EL (cell line): Measurements from ENCODE around the gene CHGA.

Source experiments
- DNase-seq: peaks from one replicate; pipeline ENCODE4 v3.0.0-alpha.2; 2016

Gene CHGA

GRCh38 chr14:92945959-92946846, 23.3 kb downstream of the CHGA start:
- DNase-seq, result peak; percentile 78

GRCh38 chr14:92946847-92947545, 24.0 kb downstream of the CHGA start:
- no peak for DNase-seq

- no peak for DNase-seq
Measured at GRCh38 chr14:92948647-92949046, 25.7 kb downstream of the CHGA start.

- no peak for DNase-seq
Measured at GRCh38 chr14:92949496-92950192, 26.7 kb downstream of the CHGA start.

GRCh38 chr14:92950193-92950540, 27.2 kb downstream of the CHGA start:
- no peak for DNase-seq

- no peak for DNase-seq
Measured at GRCh38 chr14:92950773-92951172, 27.8 kb downstream of the CHGA start.

- no peak for DNase-seq
Measured at GRCh38 chr14:92951261-92951660, 28.3 kb downstream of the CHGA start.

- DNase-seq, result peak; percentile 68
Measured at GRCh38 chr14:92951912-92952471, 29.0 kb downstream of the CHGA start.

- DNase-seq, result no peak
Measured at GRCh38 chr14:92952481-92953298, 29.7 kb downstream of the CHGA start.

GRCh38 chr14:92953526-92953925, 30.6 kb downstream of the CHGA start:
- DNase-seq, result no peak

- no peak for DNase-seq
Measured at GRCh38 chr14:92954933-92955332, 32.0 kb downstream of the CHGA start.

GRCh38 chr14:92955381-92955780, 32.4 kb downstream of the CHGA start:
- no peak for DNase-seq

GRCh38 chr14:92956961-92957360, 34.0 kb downstream of the CHGA start:
- no peak for DNase-seq

- no peak for DNase-seq
Measured at GRCh38 chr14:92958373-92959188, 35.6 kb downstream of the CHGA start.

- DNase-seq, result no peak
Measured at GRCh38 chr14:92959189-92959531, 36.2 kb downstream of the CHGA start.

- no peak for DNase-seq
Measured at GRCh38 chr14:92959761-92960680, 37.1 kb downstream of the CHGA start.

- DNase-seq, result peak; percentile 77
Measured at GRCh38 chr14:92960706-92961566, 38.0 kb downstream of the CHGA start.

- DNase-seq, result no peak
Measured at GRCh38 chr14:92961567-92961855, 38.6 kb downstream of the CHGA start.

- no peak for DNase-seq
Measured at GRCh38 chr14:92962031-92962830, 39.3 kb downstream of the CHGA start.
